Endothelial cell of umbilical vein (primary cell): Measurements from ENCODE around the gene CEP19. TPM values are rescaled to one million over a fixed set of nuclear protein-coding genes. Genes with fewer than 3 reads are reported as not detected.

ENCODE experiments used
- BruUV-seq: library from RNA; stranded (reverse); fragments of 400-500 nt; replicated peaks from 2 replicates; lab custom pipeline; 2021; lab: Mats Ljungman, UMichigan
- CTCF ChIA-PET: fragments of 300-600, 350-600 bp; sonication (Branson Sonifier 250); formaldehyde crosslinking; loops from one replicate; lab custom pipeline; 2021; ENCODE audit warnings: antibody characterized with exemption, inconsistent platforms; lab: Charles Lee
- POLR2A ChIA-PET: fragments of 300-600, 350-600 bp; sonication (Branson Sonifier 250); formaldehyde crosslinking; loops from one replicate; lab custom pipeline; 2021; ENCODE audit warnings: antibody characterized with exemption, inconsistent platforms; lab: Charles Lee
- DNase-seq: peaks from one replicate; pipeline ENCODE4 v3.0.0-alpha.2; 2011; ENCODE audit warnings: low read depth, low spot score
- FAIRE-seq: peaks from 2 replicates; lab custom pipeline; 2011; peaks lifted over from hg19 to GRCh38; lab: Jason Lieb, UNC
- H2AFZ ChIP-seq: 2 replicates; pipeline ENCODE4 v1.6.0; 2012; ENCODE audit warnings: low read depth, low read length, control low read depth, inconsistent platforms
- H3K27ac ChIP-seq: 2 replicates; pipeline ENCODE4 v1.5.1; 2011; ENCODE audit warnings: low read depth, mild to moderate bottlenecking, control low read depth, low read length, moderate library complexity; ENCODE audit not compliant: insufficient read depth
- H3K27me3 ChIP-seq, 2 experiments: 2 replicates each; pipeline versions ENCODE4 v1.6.0 to v1.6.1; 2011; ENCODE audit warnings: low read length in 2 of 2, mixed read lengths in 1 of 2; ENCODE audit not compliant: control insufficient read depth in 2 of 2, insufficient read depth in 2 of 2
- H3K36me3 ChIP-seq, 2 experiments: 2 replicates in 1 of 2; 3 replicates in 1 of 2; pipeline ENCODE4 v1.5.1; 2011; ENCODE audit warnings: low read length in 2 of 2, mild to moderate bottlenecking in 1 of 2, moderate library complexity in 1 of 2; ENCODE audit not compliant: control insufficient read depth in 2 of 2, insufficient read depth in 2 of 2; ENCODE audit errors: extremely low read depth in 1 of 2
- H3K4me1 ChIP-seq: 3 replicates; pipeline ENCODE4 v1.5.1; 2011; ENCODE audit warnings: mild to moderate bottlenecking, low read length; ENCODE audit not compliant: control insufficient read depth, insufficient read depth; ENCODE audit errors: extremely low read depth
- H3K4me2 ChIP-seq: 2 replicates; pipeline ENCODE4 v1.6.1; 2011; ENCODE audit warnings: low read length, control low read depth, mixed read lengths; ENCODE audit not compliant: insufficient read depth
- H3K4me3 ChIP-seq, 3 experiments: fragments of 200-600 bp in 1 of 3; sonication (generic), shearing (Covaris generic) in 1 of 3; replicated peaks in 1 of 3; 2 replicates each; pipeline ENCODE4 v1.5.1; 2011 to 2016; ENCODE audit warnings: control low read depth in 3 of 3, low read length in 3 of 3, mild to moderate bottlenecking in 2 of 3, inconsistent platforms in 1 of 3, low read depth in 1 of 3, moderate library complexity in 1 of 3; ENCODE audit not compliant: insufficient read depth in 1 of 3
- H3K79me2 ChIP-seq: 2 replicates; pipeline ENCODE4 v1.6.0; 2012; ENCODE audit warnings: low read length, inconsistent platforms; ENCODE audit not compliant: control insufficient read depth, insufficient read depth
- H3K9ac ChIP-seq: replicated peaks from 2 replicates; pipeline ENCODE3; 2011; ENCODE audit warnings: low read length, control low read depth; ENCODE audit not compliant: insufficient read depth; ENCODE audit errors: extremely low read depth
- H3K9me1 ChIP-seq: replicated peaks from 3 replicates; pipeline ENCODE4 v1.6.0; 2011; ENCODE audit warnings: mild to moderate bottlenecking, low read length; ENCODE audit not compliant: control insufficient read depth, insufficient read depth; ENCODE audit errors: extremely low read depth
- H3K9me3 ChIP-seq: replicated peaks from 2 replicates; pipeline ENCODE4 v1.5.1; 2012; ENCODE audit warnings: low read length, inconsistent platforms; ENCODE audit not compliant: control insufficient read depth, insufficient read depth
- H4K20me1 ChIP-seq: replicated peaks from 2 replicates; pipeline ENCODE3; 2011; ENCODE audit warnings: mild to moderate bottlenecking, low read length; ENCODE audit not compliant: control insufficient read depth, insufficient read depth; ENCODE audit errors: extremely low read depth
- CTCF ChIP-seq, 2 donors: IDR thresholded peaks; 1 replicate in 1 of 2; 2 replicates in 1 of 2; pipeline ENCODE4 v1.5.1; 2011; ENCODE audit warnings: low read length in 2 of 2, mild to moderate bottlenecking in 2 of 2, moderate library complexity in 2 of 2, control low read depth in 1 of 2, inconsistent platforms in 1 of 2, low read depth in 1 of 2; ENCODE audit not compliant: insufficient read depth in 1 of 2; ENCODE audit errors: extremely low read depth in 1 of 2
- EZH2 ChIP-seq: IDR thresholded peaks from 2 replicates; pipeline ENCODE4 v1.6.1; 2012; ENCODE audit warnings: borderline replicate concordance, low read depth, mild to moderate bottlenecking, moderate library complexity, low read length, inconsistent platforms; ENCODE audit not compliant: severe bottlenecking
- FOS ChIP-seq: IDR thresholded peaks from 2 replicates; pipeline ENCODE4 v1.6.1; 2011; ENCODE audit warnings: mild to moderate bottlenecking, low read length, moderate library complexity, borderline replicate concordance; ENCODE audit not compliant: insufficient read depth
- GATA2 ChIP-seq: IDR thresholded peaks from 2 replicates; pipeline ENCODE4 v1.7.0; 2011; ENCODE audit warnings: low read depth, mild to moderate bottlenecking, moderate library complexity, mixed read lengths, low read length; ENCODE audit not compliant: insufficient read length, insufficient read depth
- JUN ChIP-seq: IDR thresholded peaks from 2 replicates; pipeline ENCODE4 v1.6.1; 2011; ENCODE audit warnings: borderline replicate concordance, low read depth; ENCODE audit not compliant: insufficient read length, insufficient read depth
- MAX ChIP-seq: IDR thresholded peaks from 2 replicates; pipeline ENCODE4 v1.6.1; 2011; ENCODE audit not compliant: insufficient read depth, insufficient read length
- POLR2A ChIP-seq: IDR thresholded peaks from 2 replicates; pipeline ENCODE4 v1.6.1; 2012; ENCODE audit warnings: low read depth, mild to moderate bottlenecking, control low read depth, low read length
- POLR2AphosphoS5 ChIP-seq: IDR thresholded peaks from 2 replicates; pipeline ENCODE4 v1.6.1; 2012; ENCODE audit warnings: low read depth, mild to moderate bottlenecking, control low read depth, low read length, moderate library complexity; ENCODE audit not compliant: insufficient read depth
- dilution Hi-C: fragments of 300-500 bp; cut with MboI; formaldehyde crosslinking; loops from one replicate; pipeline ENCODE4 v1.15.0; 2019; ENCODE audit warnings: low sequenced_read_pairs; ENCODE audit not compliant: extremely low pct_ligation_motif_present
- intact Hi-C: fragments of 100-400 bp; cut with micrococcal nuclease; formaldehyde crosslinking; loops from one replicate; pipeline ENCODE4 v1.10.0; 2022
- polyA plus RNA-seq, 4 experiments: library from polyadenylated mRNA; depleted of rRNA in 3 of 4; stranded (reverse) in 3 of 4; unstranded in 1 of 4; fragments of >200 nt; gene quantifications; 2 replicates each; pipeline versions ENCODE4 v1.2.1 to v1.2.3, GENCODE V29; 2011 to 2012; ENCODE audit warnings: missing spikeins in 1 of 4
- total RNA-seq: library from RNA; stranded (reverse); gene quantifications from 2 replicates; pipeline ENCODE4 v1.2.3, GENCODE V29; 2021

The CEP19 gene
- total and polyA plus RNA-seq, 2 donors (not counting 3 experiments of a cell fraction or from before 2014, with no cell fraction given) = 0.87 to 1.6 TPM

- FAIRE-seq = no peak
- dilution Hi-C loops (no loop called here), intact Hi-C loops (no loop called here)
- no peak for DNase-seq
- H3K4me3 ChIP-seq = no peak overlapping the region
- no TSS peak for BruUV-seq
- no peaks in the 10 kb centered on the region for H3K9me3 ChIP-seq
- no peak for TF ChIP-seq POLR2AphosphoS5
- no peak for TF ChIP-seq EZH2
- TF ChIP-seq FOS = no peak
- TF ChIP-seq MAX = no peak
- H3K27me3 ChIP-seq = no peaks in the 10 kb centered on the region
- CTCF ChIA-PET = no interaction called here
- no peaks in the 10 kb centered on the region for H3K36me3 ChIP-seq
- H3K9ac ChIP-seq = no peak overlapping the region
- peaks cover 5% of the 10 kb centered on the region for H3K4me1 ChIP-seq
- H3K27ac ChIP-seq = no peak overlapping the region
- H3K4me2 ChIP-seq = no peak overlapping the region
- H3K79me2 ChIP-seq = peaks cover 20% of the 10 kb centered on the region
- H2AFZ ChIP-seq = no peak overlapping the region
- H3K9me1 ChIP-seq = no peaks in the 10 kb centered on the region
- H4K20me1 ChIP-seq = no peaks in the 10 kb centered on the region
- POLR2A ChIA-PET = no interaction called here
These were observed 24.8 kb upstream of the CEP19 start for GRCh38 chr3:196736670-196737374.

GRCh38 chr3:196735751-196736150 lies 23.7 kb upstream of the CEP19 start:
- H3K27me3 ChIP-seq = no peaks in the 10 kb centered on the region
- H3K4me3 ChIP-seq = no peak overlapping the region
- H4K20me1 ChIP-seq = no peaks in the 10 kb centered on the region
- POLR2A ChIA-PET = no interaction called here
- H3K4me2 ChIP-seq = no peak overlapping the region
- H3K27ac ChIP-seq = no peak overlapping the region
- no peaks in the 10 kb centered on the region for H3K36me3 ChIP-seq
- H2AFZ ChIP-seq = no peak overlapping the region
- no peaks in the 10 kb centered on the region for H3K4me1 ChIP-seq
- FAIRE-seq (no peak), DNase-seq (no peak)
- CTCF ChIA-PET = no interaction called here
- dilution Hi-C loops = no loop called here
- peaks cover 10% of the 10 kb centered on the region for H3K79me2 ChIP-seq
- no TSS peak for BruUV-seq
- TF ChIP-seq EZH2 (no peak), JUN (no peak), CTCF (IDR thresholded peaks at IDR 0.05; ENCODE audit: extremely low read depth in 1 of 2, insufficient read depth in 1 of 2, low read depth in 1 of 2, low read length in 2 of 2) (no peak), POLR2AphosphoS5 (no peak), GATA2 (no peak), POLR2A (no peak), FOS (no peak), MAX (no peak)
- intact Hi-C loops = no loop called here
- H3K9me3 ChIP-seq = no peaks in the 10 kb centered on the region
- H3K9ac ChIP-seq = no peak overlapping the region
- no peaks in the 10 kb centered on the region for H3K9me1 ChIP-seq
